Hepatocyte (in vitro differentiated cells): ENCODE results near the gene NCOA6.

Experiments
- EZH2 ChIP-seq: fragments of 200-600 bp; sonication (generic); IDR thresholded peaks from 2 replicates; pipeline ENCODE4 v1.6.1; 2016; ENCODE audit warnings: antibody characterized with exemption, mild to moderate bottlenecking, borderline replicate concordance
- TF ChIP-seq, protein P1 (sequence below): fragments of 200-600 bp; sonication (generic); IDR thresholded peaks from 2 replicates; pipeline ENCODE4 v1.5.1; 2016; ENCODE audit warnings: antibody characterized with exemption, mild to moderate bottlenecking; ENCODE audit not compliant: poor library complexity

DNA sequence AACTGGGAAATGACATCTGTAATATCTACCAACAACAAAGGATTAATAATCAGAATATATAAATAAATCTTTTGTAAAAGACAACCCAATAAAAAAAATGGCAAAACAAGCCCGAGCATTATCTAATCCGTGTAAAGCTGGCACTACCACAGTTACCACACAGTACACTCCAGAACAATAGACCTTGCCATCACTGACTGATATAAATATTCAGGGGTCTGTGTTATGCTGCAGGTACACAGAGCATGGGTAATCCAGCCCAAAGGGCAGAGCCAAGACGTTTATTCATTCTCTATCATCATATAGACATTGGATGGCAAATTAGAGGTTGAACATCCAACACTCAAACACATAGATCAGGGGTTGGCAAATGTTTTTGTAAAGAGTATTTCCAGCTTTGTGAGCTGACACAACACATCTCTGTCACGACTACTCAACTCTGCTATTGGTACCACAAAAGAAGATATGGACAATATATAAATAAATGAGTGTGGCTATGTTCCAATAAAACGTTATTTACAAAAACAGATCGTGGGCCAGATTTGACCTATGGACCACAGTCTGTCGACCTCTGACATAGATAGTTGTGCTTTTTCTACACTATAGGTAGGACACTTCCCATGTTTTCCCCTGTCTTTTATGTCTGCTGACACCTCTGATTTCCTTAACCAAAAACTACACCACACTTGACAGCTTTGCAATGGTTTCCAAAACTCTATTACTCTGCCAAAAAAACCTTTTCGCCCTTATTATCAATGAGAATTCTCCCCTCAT lies 4.5 kb downstream of the NCOA6 start:
- TF ChIP-seq, protein P1, sequence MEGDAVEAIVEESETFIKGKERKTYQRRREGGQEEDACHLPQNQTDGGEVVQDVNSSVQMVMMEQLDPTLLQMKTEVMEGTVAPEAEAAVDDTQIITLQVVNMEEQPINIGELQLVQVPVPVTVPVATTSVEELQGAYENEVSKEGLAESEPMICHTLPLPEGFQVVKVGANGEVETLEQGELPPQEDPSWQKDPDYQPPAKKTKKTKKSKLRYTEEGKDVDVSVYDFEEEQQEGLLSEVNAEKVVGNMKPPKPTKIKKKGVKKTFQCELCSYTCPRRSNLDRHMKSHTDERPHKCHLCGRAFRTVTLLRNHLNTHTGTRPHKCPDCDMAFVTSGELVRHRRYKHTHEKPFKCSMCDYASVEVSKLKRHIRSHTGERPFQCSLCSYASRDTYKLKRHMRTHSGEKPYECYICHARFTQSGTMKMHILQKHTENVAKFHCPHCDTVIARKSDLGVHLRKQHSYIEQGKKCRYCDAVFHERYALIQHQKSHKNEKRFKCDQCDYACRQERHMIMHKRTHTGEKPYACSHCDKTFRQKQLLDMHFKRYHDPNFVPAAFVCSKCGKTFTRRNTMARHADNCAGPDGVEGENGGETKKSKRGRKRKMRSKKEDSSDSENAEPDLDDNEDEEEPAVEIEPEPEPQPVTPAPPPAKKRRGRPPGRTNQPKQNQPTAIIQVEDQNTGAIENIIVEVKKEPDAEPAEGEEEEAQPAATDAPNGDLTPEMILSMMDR, result no peak
- TF ChIP-seq EZH2, result no peak
